ENCODE results near the gene E4F1. TPM values are rescaled to one million over a fixed set of nuclear protein-coding genes. Genes with fewer than 3 reads are reported as not detected.

E4F1 gene
- total and polyA plus RNA-seq, 2 of the 13 experiments (the other 11 are each of a cell fraction or from before 2014, with no cell fraction given): 13.8 to 19.5 TPM

- TF ChIP-seq ZNF776 (CRISPR knock-in tag; IDR thresholded peaks at IDR 0.05): no peak
- no peak; the same call in 1 of the 2 replicates for TF ChIP-seq ESRRA (CRISPR knock-in tag; IDR thresholded peaks at IDR 0.05; ENCODE audit: low read depth)
- TF ChIP-seq NFKBIZ (CRISPR knock-in tag; IDR thresholded peaks at IDR 0.05): peak; percentile 51; the same call in 1 of the 2 replicates
- no peak for TF ChIP-seq ZNF777 (CRISPR knock-in tag; IDR thresholded peaks at IDR 0.05)
- TF ChIP-seq ZNF570 (CRISPR knock-in tag; IDR thresholded peaks at IDR 0.05; ENCODE audit: borderline replicate concordance): no peak
- TF ChIP-seq PRPF4 (IDR thresholded peaks at IDR 0.05; ENCODE audit: low read depth, low read length, poor library complexity, severe bottlenecking): no peak
- TF ChIP-seq KLF15 (CRISPR knock-in tag; IDR thresholded peaks at IDR 0.05; ENCODE audit: borderline replicate concordance): no peak
- TF ChIP-seq RFXANK (CRISPR knock-in tag; IDR thresholded peaks at IDR 0.05): no peak
- TF ChIP-seq U2AF2 (IDR thresholded peaks at IDR 0.05; ENCODE audit: low read depth, low read length): no peak
- no peak for TF ChIP-seq CREB3 (CRISPR knock-in tag; IDR thresholded peaks at IDR 0.05)
- no peak for TF ChIP-seq ZMAT5 (CRISPR knock-in tag; IDR thresholded peaks at IDR 0.05; ENCODE audit: borderline replicate concordance, low read depth)
- TF ChIP-seq NFE2 (CRISPR knock-in tag; IDR thresholded peaks at IDR 0.05): no peak
- TF ChIP-seq NBN (conservative IDR thresholded peaks at IDR 0.05): no peak
- no peak for TF ChIP-seq ZNF337 (CRISPR knock-in tag; IDR thresholded peaks at IDR 0.05; ENCODE audit: borderline replicate concordance, low read depth)
- TF ChIP-seq MXI1 (IDR thresholded peaks at IDR 0.05; ENCODE audit: borderline replicate concordance, low read depth, low read length): no peak
- TF ChIP-seq RBFOX2 (IDR thresholded peaks at IDR 0.05; ENCODE audit: low read depth, low read length): 0 out of 2 replicates have a peak, but pooled peaks have one; percentile 26
- TF ChIP-seq WIZ (CRISPR knock-in tag; IDR thresholded peaks at IDR 0.05): no peak
- no peak for TF ChIP-seq ZNF510 (CRISPR knock-in tag; IDR thresholded peaks at IDR 0.05; ENCODE audit: low read depth)
- no peak for TF ChIP-seq ZNF34 (CRISPR knock-in tag; IDR thresholded peaks at IDR 0.05; ENCODE audit: borderline replicate concordance)
- no peak for TF ChIP-seq ZMAT3 (CRISPR knock-in tag; conservative IDR thresholded peaks at IDR 0.05)
- TF ChIP-seq BRF2 (CRISPR knock-in tag; IDR thresholded peaks at IDR 0.05): no peak
- TF ChIP-seq ZNF891 (CRISPR knock-in tag; IDR thresholded peaks at IDR 0.05): no peak
- TF ChIP-seq ZNF280B (CRISPR knock-in tag; IDR thresholded peaks at IDR 0.05; ENCODE audit: borderline replicate concordance): no peak
- TF ChIP-seq ZNF274 (CRISPR knock-in tag; IDR thresholded peaks at IDR 0.05): no peak
- TF ChIP-seq FOXA1 (IDR thresholded peaks at IDR 0.05): peak; percentile 49; the same call in 1 of the 2 replicates
- TF ChIP-seq FOXA1 (CRISPR knock-in tag; IDR thresholded peaks at IDR 0.05): peak; percentile 94
- no peak for TF ChIP-seq RNF219 (CRISPR knock-in tag; IDR thresholded peaks at IDR 0.05)
Measured at GRCh38 chr16:2226245-2226793, 2.9 kb downstream of the E4F1 start (continued).
